GM12878 (cell line): ENCODE measurements around the gene ECHDC1.

Experiments used
- ATF7 ChIP-seq: fragments of 450-650 bp; IDR thresholded peaks from 2 replicates; pipeline ENCODE4 v1.6.1; 2016; ENCODE audit warnings: low read depth, mild to moderate bottlenecking
- CHD2 ChIP-seq: IDR thresholded peaks from 2 replicates; pipeline ENCODE4 v1.6.1; 2011; ENCODE audit warnings: low read depth, low read length, improper control_type of control experiment, borderline replicate concordance
- CTCF ChIP-seq, 3 experiments: IDR thresholded peaks in 2 of 3; conservative IDR thresholded peaks in 1 of 3; 2 replicates each; pipeline ENCODE4 v1.5.1; 2011; ENCODE audit warnings: low read depth in 3 of 3, low read length in 3 of 3, mild to moderate bottlenecking in 3 of 3, control low read depth in 2 of 3, moderate library complexity in 2 of 3, inconsistent platforms in 1 of 3, mixed read lengths in 1 of 3; ENCODE audit not compliant: control insufficient read depth in 2 of 3, insufficient read depth in 1 of 3; ENCODE audit errors: extremely low read depth in 1 of 3
- EP300 ChIP-seq, 2 experiments: fragments of 150-350 bp in 1 of 2; IDR thresholded peaks; 2 replicates each; pipeline ENCODE4 v1.6.1; 2011 to 2012; ENCODE audit warnings: low read depth in 2 of 2, low read length in 2 of 2, borderline replicate concordance in 1 of 2, improper control_type of control experiment in 1 of 2, inconsistent platforms in 1 of 2; ENCODE audit not compliant: control insufficient read depth in 1 of 2
- GATAD2B ChIP-seq: fragments of 450-650 bp; conservative IDR thresholded peaks from 2 replicates; pipeline ENCODE4 v1.6.1; 2017; ENCODE audit warnings: low read depth, mild to moderate bottlenecking, moderate library complexity
- JUND ChIP-seq: IDR thresholded peaks from 2 replicates; pipeline ENCODE4 v1.6.1; 2012; ENCODE audit warnings: low read depth, mild to moderate bottlenecking, low read length, improper control_type of control experiment, moderate library complexity
- KDM1A ChIP-seq: fragments of 200-600 bp; sonication (generic); IDR thresholded peaks from 2 replicates; pipeline ENCODE4 v1.6.1; 2016; ENCODE audit warnings: borderline replicate concordance
- MAX ChIP-seq: IDR thresholded peaks from 2 replicates; pipeline ENCODE4 v1.6.1; 2012; ENCODE audit warnings: low read depth, low read length, improper control_type of control experiment
- POLR2A ChIP-seq: IDR thresholded peaks from 2 replicates; pipeline ENCODE4 v1.6.1; 2011; ENCODE audit warnings: low read depth, mild to moderate bottlenecking, low read length
- RAD21 ChIP-seq: IDR thresholded peaks from 2 replicates; pipeline ENCODE4 v1.6.1; 2011; ENCODE audit warnings: mild to moderate bottlenecking, low read depth, low read length, moderate library complexity; ENCODE audit not compliant: insufficient read depth
- SP1 ChIP-seq: IDR thresholded peaks from one replicate; pipeline ENCODE4 v1.6.1; 2011; ENCODE audit warnings: low read depth, low read length
- ZSCAN29 ChIP-seq: fragments of 450-650 bp; IDR thresholded peaks from 2 replicates; pipeline ENCODE4 v1.6.1; 2017; ENCODE audit warnings: mild to moderate bottlenecking, moderate library complexity
- TF ChIP-seq, protein P1 (sequence below): IDR thresholded peaks from 2 replicates; pipeline ENCODE4 v1.6.1; 2011; ENCODE audit warnings: low read depth, low read length, improper control_type of control experiment, borderline replicate concordance
- TF ChIP-seq, protein P2 (sequence below): fragments of 450-650 bp; IDR thresholded peaks from 2 replicates; pipeline ENCODE4 v1.6.1; 2016; ENCODE audit warnings: mild to moderate bottlenecking, moderate library complexity, borderline replicate concordance

DNA sequence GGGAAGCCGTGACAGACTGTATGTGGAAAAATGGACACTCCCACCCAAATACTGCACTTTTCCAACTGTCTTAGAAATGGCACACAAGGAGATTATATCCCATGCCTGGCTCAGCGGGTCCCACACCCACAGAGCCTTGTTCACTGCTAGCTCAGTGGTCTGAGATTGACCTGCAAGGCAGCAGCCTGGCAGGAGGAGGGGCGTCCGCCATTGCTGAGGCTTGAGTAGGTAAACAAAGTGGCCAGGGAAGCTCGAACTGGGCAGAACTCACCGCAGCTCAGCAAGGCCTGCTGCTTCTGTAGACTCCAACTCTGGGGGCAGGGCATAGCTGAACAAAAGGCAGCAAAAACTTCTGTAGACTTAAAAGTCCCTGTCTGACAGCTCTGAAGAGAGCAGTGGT, 88.1 kb downstream of the ECHDC1 start:
- no peak for TF ChIP-seq CTCF (IDR thresholded peaks at IDR 0.05 in 2 of 3, conservative IDR thresholded peaks at IDR 0.05 in 1 of 3; ENCODE audit: control insufficient read depth in 2 of 3, extremely low read depth in 1 of 3, insufficient read depth in 1 of 3, low read depth in 3 of 3, low read length in 3 of 3)
- TF ChIP-seq SP1, result no peak
- no peak for TF ChIP-seq POLR2A
- TF ChIP-seq ATF7, result no peak
- TF ChIP-seq RAD21, result no peak
- no peak for TF ChIP-seq GATAD2B
- TF ChIP-seq JUND, result no peak
- TF ChIP-seq CHD2, result no peak
- no peak for TF ChIP-seq KDM1A
- no peak for TF ChIP-seq ZSCAN29
- TF ChIP-seq, protein P1, sequence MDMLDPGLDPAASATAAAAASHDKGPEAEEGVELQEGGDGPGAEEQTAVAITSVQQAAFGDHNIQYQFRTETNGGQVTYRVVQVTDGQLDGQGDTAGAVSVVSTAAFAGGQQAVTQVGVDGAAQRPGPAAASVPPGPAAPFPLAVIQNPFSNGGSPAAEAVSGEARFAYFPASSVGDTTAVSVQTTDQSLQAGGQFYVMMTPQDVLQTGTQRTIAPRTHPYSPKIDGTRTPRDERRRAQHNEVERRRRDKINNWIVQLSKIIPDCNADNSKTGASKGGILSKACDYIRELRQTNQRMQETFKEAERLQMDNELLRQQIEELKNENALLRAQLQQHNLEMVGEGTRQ, result no peak
- TF ChIP-seq MAX, result no peak
- TF ChIP-seq EP300 (IDR thresholded peaks at IDR 0.05; ENCODE audit: borderline replicate concordance in 1 of 2, control insufficient read depth in 1 of 2, low read depth in 2 of 2, low read length in 2 of 2), result no peak
- TF ChIP-seq, protein P2, sequence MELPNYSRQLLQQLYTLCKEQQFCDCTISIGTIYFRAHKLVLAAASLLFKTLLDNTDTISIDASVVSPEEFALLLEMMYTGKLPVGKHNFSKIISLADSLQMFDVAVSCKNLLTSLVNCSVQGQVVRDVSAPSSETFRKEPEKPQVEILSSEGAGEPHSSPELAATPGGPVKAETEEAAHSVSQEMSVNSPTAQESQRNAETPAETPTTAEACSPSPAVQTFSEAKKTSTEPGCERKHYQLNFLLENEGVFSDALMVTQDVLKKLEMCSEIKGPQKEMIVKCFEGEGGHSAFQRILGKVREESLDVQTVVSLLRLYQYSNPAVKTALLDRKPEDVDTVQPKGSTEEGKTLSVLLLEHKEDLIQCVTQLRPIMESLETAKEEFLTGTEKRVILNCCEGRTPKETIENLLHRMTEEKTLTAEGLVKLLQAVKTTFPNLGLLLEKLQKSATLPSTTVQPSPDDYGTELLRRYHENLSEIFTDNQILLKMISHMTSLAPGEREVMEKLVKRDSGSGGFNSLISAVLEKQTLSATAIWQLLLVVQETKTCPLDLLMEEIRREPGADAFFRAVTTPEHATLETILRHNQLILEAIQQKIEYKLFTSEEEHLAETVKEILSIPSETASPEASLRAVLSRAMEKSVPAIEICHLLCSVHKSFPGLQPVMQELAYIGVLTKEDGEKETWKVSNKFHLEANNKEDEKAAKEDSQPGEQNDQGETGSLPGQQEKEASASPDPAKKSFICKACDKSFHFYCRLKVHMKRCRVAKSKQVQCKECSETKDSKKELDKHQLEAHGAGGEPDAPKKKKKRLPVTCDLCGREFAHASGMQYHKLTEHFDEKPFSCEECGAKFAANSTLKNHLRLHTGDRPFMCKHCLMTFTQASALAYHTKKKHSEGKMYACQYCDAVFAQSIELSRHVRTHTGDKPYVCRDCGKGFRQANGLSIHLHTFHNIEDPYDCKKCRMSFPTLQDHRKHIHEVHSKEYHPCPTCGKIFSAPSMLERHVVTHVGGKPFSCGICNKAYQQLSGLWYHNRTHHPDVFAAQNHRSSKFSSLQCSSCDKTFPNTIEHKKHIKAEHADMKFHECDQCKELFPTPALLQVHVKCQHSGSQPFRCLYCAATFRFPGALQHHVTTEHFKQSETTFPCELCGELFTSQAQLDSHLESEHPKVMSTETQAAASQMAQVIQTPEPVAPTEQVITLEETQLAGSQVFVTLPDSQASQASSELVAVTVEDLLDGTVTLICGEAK, result no peak
